H9 (cell line): ENCODE measurements around the gene CHEK1. TPM values are rescaled to one million over a fixed set of nuclear protein-coding genes. Genes with fewer than 3 reads are reported as not detected.

Source experiments
- DNase-seq: peaks from one replicate; pipeline ENCODE4 v3.0.0-alpha.2; 2017
- H2AFZ ChIP-seq: one replicate; pipeline ENCODE4 v1.6.1; 2013; ENCODE audit warnings: mild to moderate bottlenecking, low read length, control low read depth, moderate library complexity
- H2AK5ac ChIP-seq: 2 replicates; pipeline ENCODE4 v1.6.1; 2013; ENCODE audit warnings: low read length, control low read depth, mixed read lengths; ENCODE audit not compliant: insufficient read length
- H2BK120ac ChIP-seq: one replicate; pipeline ENCODE4 v1.6.1; 2013; ENCODE audit warnings: low read depth, mild to moderate bottlenecking, low read length, control low read depth, inconsistent platforms; ENCODE audit not compliant: poor library complexity, severe bottlenecking
- H2BK12ac ChIP-seq: 2 replicates; pipeline ENCODE4 v1.6.1; 2013; ENCODE audit warnings: low read length, control low read depth, mixed read lengths, low read depth; ENCODE audit not compliant: insufficient read length
- H2BK15ac ChIP-seq: 2 replicates; pipeline ENCODE4 v1.6.1; 2013; ENCODE audit warnings: low read depth, low read length, control low read depth
- H2BK20ac ChIP-seq: one replicate; pipeline ENCODE4 v1.6.1; 2013; ENCODE audit warnings: low read depth, mild to moderate bottlenecking, low read length, control low read depth, inconsistent platforms; ENCODE audit not compliant: poor library complexity, severe bottlenecking
- H2BK5ac ChIP-seq: 2 replicates; pipeline ENCODE4 v1.6.1; 2013; ENCODE audit warnings: low read length, control low read depth, mixed read lengths; ENCODE audit not compliant: insufficient read length
- H3K14ac ChIP-seq: 2 replicates; pipeline ENCODE4 v1.6.1; 2013; ENCODE audit warnings: low read length, control low read depth; ENCODE audit not compliant: insufficient read depth
- H3K18ac ChIP-seq: 2 replicates; pipeline ENCODE4 v1.6.1; 2013; ENCODE audit warnings: low read depth, mild to moderate bottlenecking, mixed read lengths, low read length, control low read depth; ENCODE audit not compliant: insufficient read length
- H3K23ac ChIP-seq: 2 replicates; pipeline ENCODE4 v1.6.1; 2013; ENCODE audit warnings: low read length, control low read depth, mixed read lengths, low read depth; ENCODE audit not compliant: insufficient read length
- H3K23me2 ChIP-seq: 2 replicates; pipeline ENCODE4 v1.6.1; 2013; ENCODE audit warnings: low read depth, mild to moderate bottlenecking, mixed read lengths, low read length, control low read depth; ENCODE audit not compliant: insufficient read length, poor library complexity, severe bottlenecking
- H3K27ac ChIP-seq: 2 replicates; pipeline ENCODE4 v1.5.1; 2013; ENCODE audit warnings: low read length, control low read depth, mixed read lengths, low read depth; ENCODE audit not compliant: insufficient read length
- H3K27me3 ChIP-seq: 2 replicates; pipeline ENCODE4 v1.6.1; 2013; ENCODE audit warnings: low read length, control low read depth, inconsistent platforms; ENCODE audit not compliant: insufficient read depth
- H3K4ac ChIP-seq: 2 replicates; pipeline ENCODE4 v1.6.1; 2013; ENCODE audit warnings: low read depth, mild to moderate bottlenecking, control low read depth, inconsistent platforms, low read length, moderate library complexity
- H3K4me1 ChIP-seq: 2 replicates; pipeline ENCODE4 v1.6.1; 2013; ENCODE audit warnings: low read length, control low read depth, inconsistent platforms; ENCODE audit not compliant: insufficient read depth
- H3K4me2 ChIP-seq: 2 replicates; pipeline ENCODE4 v1.6.1; 2013; ENCODE audit warnings: low read length, control low read depth, mixed read lengths; ENCODE audit not compliant: insufficient read length, insufficient read depth
- H3K56ac ChIP-seq: 2 replicates; pipeline ENCODE4 v1.6.1; 2013; ENCODE audit warnings: low read depth, mild to moderate bottlenecking, mixed read lengths, low read length, control low read depth; ENCODE audit not compliant: insufficient read length
- H3K79me1 ChIP-seq: 2 replicates; pipeline ENCODE4 v1.6.1; 2013; ENCODE audit warnings: low read depth, mild to moderate bottlenecking, moderate library complexity, low read length, control low read depth, inconsistent platforms; ENCODE audit not compliant: insufficient read depth, poor library complexity, severe bottlenecking
- H3K79me2 ChIP-seq: 2 replicates; pipeline ENCODE4 v1.6.1; 2013; ENCODE audit warnings: low read length, control low read depth, inconsistent platforms; ENCODE audit not compliant: insufficient read depth
- H3K9ac ChIP-seq: 2 replicates; pipeline ENCODE4 v1.6.1; 2013; ENCODE audit warnings: low read length, control low read depth, mixed read lengths; ENCODE audit not compliant: insufficient read length; ENCODE audit errors: extremely low read depth
- H3K9me3 ChIP-seq: one replicate; pipeline ENCODE4 v1.6.1; 2013; ENCODE audit warnings: low read depth, low read length, inconsistent platforms; ENCODE audit not compliant: control insufficient read depth
- H3T11ph ChIP-seq: one replicate; pipeline ENCODE4 v1.6.1; 2013; ENCODE audit warnings: mild to moderate bottlenecking, low read length, control low read depth, inconsistent platforms
- H4K20me1 ChIP-seq: one replicate; pipeline ENCODE4 v1.6.1; 2013; ENCODE audit not compliant: control insufficient read depth, insufficient read length, insufficient read depth
- H4K5ac ChIP-seq: 2 replicates; pipeline ENCODE4 v1.6.1; 2013; ENCODE audit warnings: low read depth, mild to moderate bottlenecking, mixed read lengths, low read length, control low read depth; ENCODE audit not compliant: insufficient read length
- H4K8ac ChIP-seq: replicated peaks from 2 replicates; pipeline ENCODE4 v1.6.1; 2013; ENCODE audit warnings: low read length, control low read depth, mixed read lengths, low read depth; ENCODE audit not compliant: insufficient read length
- H4K91ac ChIP-seq: 2 replicates; pipeline ENCODE4 v1.6.1; 2013; ENCODE audit warnings: low read depth, mild to moderate bottlenecking, moderate library complexity, mixed read lengths, low read length, control low read depth; ENCODE audit not compliant: insufficient read length
- H3K27ac Mint-ChIP-seq, 3 experiments: 2 replicates in 2 of 3; 3 replicates in 1 of 3; pipeline ENCODE4 v1.8.0; 2020 to 2021; ENCODE audit warnings: mixed read lengths in 3 of 3, mild to moderate bottlenecking in 1 of 3, moderate library complexity in 1 of 3
- H3K27me3 Mint-ChIP-seq: 2 replicates; pipeline ENCODE4 v1.8.0; 2021; ENCODE audit warnings: low read depth, mild to moderate bottlenecking, moderate library complexity, mixed read lengths
- H3K36me3 Mint-ChIP-seq, 3 experiments: 2 replicates in 2 of 3; 3 replicates in 1 of 3; pipeline ENCODE4 v1.8.0; 2020 to 2021; ENCODE audit warnings: low read depth in 3 of 3, mixed read lengths in 3 of 3; ENCODE audit not compliant: insufficient read depth in 1 of 3
- H3K4me1 Mint-ChIP-seq, 2 experiments: 2 replicates each; pipeline ENCODE4 v1.8.0; 2020; ENCODE audit warnings: mixed read lengths in 2 of 2
- H3K4me3 Mint-ChIP-seq, 2 experiments: 2 replicates in 1 of 2; 3 replicates in 1 of 2; pipeline ENCODE4 v1.8.0; 2020 to 2021; ENCODE audit warnings: mild to moderate bottlenecking in 2 of 2, mixed read lengths in 2 of 2, moderate library complexity in 1 of 2
- H3K9me3 Mint-ChIP-seq, 2 experiments: 2 replicates in 1 of 2; 3 replicates in 1 of 2; pipeline ENCODE4 v1.8.0; 2020; ENCODE audit warnings: mild to moderate bottlenecking in 2 of 2, mixed read lengths in 2 of 2, moderate library complexity in 1 of 2
- WGBS: extraction: QIAGEN DNeasy Blood & Tissue Kit; methylation state at CpG from one replicate; pipeline ENCODE4 v1.1.7; 2013; ENCODE audit warnings: missing lambda C conversion rate, low lambda C conversion rate, mixed read lengths; ENCODE audit not compliant: insufficient read length; ENCODE audit errors: extremely low coverage; 5-methylcytosine and 5-hydroxymethylcytosine counted together
- total RNA-seq: library from RNA; stranded (reverse); gene quantifications from 2 replicates; pipeline ENCODE4 v1.2.1, GENCODE V29; 2021
- TF ChIP-seq, protein P1 (sequence below): fragments of 200-600 bp; sonication (generic); conservative IDR thresholded peaks from 3 replicates; pipeline ENCODE4 v1.8.0; 2021; ENCODE audit warnings: antibody characterized with exemption, mild to moderate bottlenecking

Gene CHEK1
- total RNA-seq, 1 experiment from 2014 or later, result 126 TPM

DNA sequence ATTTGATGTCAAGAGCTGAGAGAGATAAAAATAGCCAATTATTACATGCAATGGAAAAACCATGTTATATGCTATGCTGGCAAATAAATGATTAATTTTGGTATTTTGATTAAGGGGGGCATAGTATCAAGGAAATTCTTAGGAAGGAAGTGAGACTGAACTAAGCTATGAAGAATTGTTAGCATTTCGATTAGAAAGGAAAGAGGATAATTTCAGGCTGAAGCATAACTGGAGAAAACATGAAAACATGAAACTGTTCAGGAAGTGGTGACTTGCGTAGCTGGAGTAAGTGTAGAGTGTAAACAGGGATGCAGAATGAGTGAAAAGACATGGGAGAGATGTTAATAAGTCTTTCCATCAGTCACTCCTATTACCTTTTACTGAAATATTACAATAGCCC lies 49.2 kb downstream of the CHEK1 start:
- Histone ChIP-seq H3K14ac (no peak overlapping the region), H2BK12ac (no peak overlapping the region), H3K18ac (no peak overlapping the region), H3K4me1 (no peaks in the 10 kb centered on the region), H4K20me1 (no peaks in the 10 kb centered on the region), H2AK5ac (no peak overlapping the region), H4K5ac (no peak overlapping the region), H3K79me1 (no peaks in the 10 kb centered on the region), H3T11ph (no peak overlapping the region), H2BK20ac (no peak overlapping the region), H3K23me2 (no peaks in the 10 kb centered on the region), H3K27ac (no peak overlapping the region), H3K56ac (no peak overlapping the region), H4K8ac (no peak overlapping the region), H4K91ac (no peak overlapping the region), H2BK15ac (no peak overlapping the region), H3K9ac (no peak overlapping the region), H3K4ac (no peak overlapping the region), H3K4me2 (no peak overlapping the region), H3K9me3 (no peaks in the 10 kb centered on the region), H2BK5ac (no peak overlapping the region), H2BK120ac (no peak overlapping the region), H3K27me3 (no peaks in the 10 kb centered on the region), H3K79me2 (no peaks in the 10 kb centered on the region), H2AFZ (no peak overlapping the region), H3K23ac (no peak overlapping the region)
- Mint-ChIP-seq H3K9me3 (no peaks in the 10 kb centered on the region), H3K27me3 (no peaks in the 10 kb centered on the region), H3K36me3 (peaks cover 21 to 42% (median 39%) of the 10 kb centered on the region in 3 experiments; a peak in 6 of 7 replicates), H3K27ac (no peak overlapping the region), H3K4me1 (no peaks in the 10 kb centered on the region), H3K4me3 (no peak overlapping the region)
- TF ChIP-seq, protein P1, sequence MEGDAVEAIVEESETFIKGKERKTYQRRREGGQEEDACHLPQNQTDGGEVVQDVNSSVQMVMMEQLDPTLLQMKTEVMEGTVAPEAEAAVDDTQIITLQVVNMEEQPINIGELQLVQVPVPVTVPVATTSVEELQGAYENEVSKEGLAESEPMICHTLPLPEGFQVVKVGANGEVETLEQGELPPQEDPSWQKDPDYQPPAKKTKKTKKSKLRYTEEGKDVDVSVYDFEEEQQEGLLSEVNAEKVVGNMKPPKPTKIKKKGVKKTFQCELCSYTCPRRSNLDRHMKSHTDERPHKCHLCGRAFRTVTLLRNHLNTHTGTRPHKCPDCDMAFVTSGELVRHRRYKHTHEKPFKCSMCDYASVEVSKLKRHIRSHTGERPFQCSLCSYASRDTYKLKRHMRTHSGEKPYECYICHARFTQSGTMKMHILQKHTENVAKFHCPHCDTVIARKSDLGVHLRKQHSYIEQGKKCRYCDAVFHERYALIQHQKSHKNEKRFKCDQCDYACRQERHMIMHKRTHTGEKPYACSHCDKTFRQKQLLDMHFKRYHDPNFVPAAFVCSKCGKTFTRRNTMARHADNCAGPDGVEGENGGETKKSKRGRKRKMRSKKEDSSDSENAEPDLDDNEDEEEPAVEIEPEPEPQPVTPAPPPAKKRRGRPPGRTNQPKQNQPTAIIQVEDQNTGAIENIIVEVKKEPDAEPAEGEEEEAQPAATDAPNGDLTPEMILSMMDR, result no peak
- no CpG with 5 or more reads among the region's 2 CpGs for WGBS
- DNase-seq, result no peak
